K562 (cell line): ENCODE measurements around the gene ATP2A2.

ENCODE experiments used
- BRCA1 ChIP-seq, 2 experiments: fragments of 450-650 bp in 1 of 2; sonication (generic) in 1 of 2; formaldehyde crosslinking in 1 of 2; IDR thresholded peaks; 2 replicates each; pipeline versions ENCODE4 v1.5.0 to v1.6.1; 2017 to 2020; ENCODE audit warnings: mild to moderate bottlenecking in 1 of 2, missing genetic modification reagents in 1 of 2
- CBFA2T3 ChIP-seq: fragments of 450-650 bp; IDR thresholded peaks from 2 replicates; pipeline ENCODE4 v1.6.1; 2017
- FOS ChIP-seq: IDR thresholded peaks from 3 replicates; pipeline ENCODE4 v1.6.1; 2011; ENCODE audit not compliant: insufficient read length; ENCODE audit errors: extremely low read depth
- HNRNPL ChIP-seq: fragments of 200-400 bp; formaldehyde crosslinking; IDR thresholded peaks from 2 replicates; pipeline ENCODE4 v1.6.1; 2017; ENCODE audit warnings: low read depth, mild to moderate bottlenecking, low read length
- MXI1 ChIP-seq: IDR thresholded peaks from 2 replicates; pipeline ENCODE4 v1.6.1; 2011; ENCODE audit warnings: low read depth, mild to moderate bottlenecking, improper control_type of control experiment, low read length
- NFXL1 ChIP-seq: fragments of 450-650 bp; formaldehyde crosslinking; IDR thresholded peaks from 2 replicates; pipeline ENCODE4 v1.4.0; 2021; ENCODE audit warnings: mild to moderate bottlenecking
- PHF20 ChIP-seq: fragments of 450-650 bp; IDR thresholded peaks from 2 replicates; pipeline ENCODE4 v1.6.1; 2018; ENCODE audit not compliant: partially characterized antibody
- TCF7 ChIP-seq: sonication (generic); IDR thresholded peaks from 2 replicates; pipeline ENCODE4 v1.6.1; 2016; ENCODE audit warnings: antibody characterized with exemption, borderline replicate concordance
- YY1 ChIP-seq, 3 experiments: IDR thresholded peaks; 2 replicates each; pipeline ENCODE4 v1.6.1; 2011; ENCODE audit warnings: low read length in 2 of 3, mild to moderate bottlenecking in 2 of 3, moderate library complexity in 2 of 3, borderline replicate concordance in 1 of 3, control low read depth in 1 of 3, low read depth in 1 of 3; ENCODE audit not compliant: insufficient read depth in 3 of 3, insufficient replicate concordance in 2 of 3, control insufficient read depth in 1 of 3, insufficient read length in 1 of 3; ENCODE audit errors: extremely low read depth in 1 of 3
- ZNF316 ChIP-seq: fragments of 450-650 bp; IDR thresholded peaks from 2 replicates; pipeline ENCODE4 v1.6.1; 2016
- ZNF76 ChIP-seq: fragments of 250-450 bp; sonication (Bioruptor Pico); IDR thresholded peaks from 2 replicates; pipeline ENCODE4 v1.4.0; 2020; ENCODE audit warnings: mild to moderate bottlenecking, moderate library complexity, borderline replicate concordance
- TF ChIP-seq, protein P1 (sequence below): sonication (generic); formaldehyde crosslinking; IDR thresholded peaks from 2 replicates; pipeline ENCODE4 v1.8.0; 2022; ENCODE audit warnings: missing genetic modification reagents, mild to moderate bottlenecking, moderate library complexity, borderline replicate concordance
- TF ChIP-seq, protein P2 (sequence below), 3 experiments: IDR thresholded peaks in 2 of 3; conservative IDR thresholded peaks in 1 of 3; 2 replicates each; pipeline ENCODE4 v1.5.1; 2011 to 2012; ENCODE audit warnings: low read length in 3 of 3, mild to moderate bottlenecking in 3 of 3, control low read depth in 2 of 3, improper control_type of control experiment in 1 of 3, inconsistent platforms in 1 of 3, low read depth in 1 of 3, mixed read lengths in 1 of 3, moderate library complexity in 1 of 3; ENCODE audit not compliant: insufficient read depth in 2 of 3
- TF ChIP-seq, protein P3 (sequence below), 2 experiments: fragments of 450-650 bp in 1 of 2; sonication (generic) in 1 of 2; formaldehyde crosslinking in 1 of 2; IDR thresholded peaks in 1 of 2; conservative IDR thresholded peaks in 1 of 2; 2 replicates each; pipeline versions ENCODE4 v1.6.1 to v1.8.1; 2016 to 2023; ENCODE audit warnings: mild to moderate bottlenecking in 2 of 2, moderate library complexity in 2 of 2, inconsistent platforms in 1 of 2, missing genetic modification reagents in 1 of 2

GRCh38 chr12:110335481-110336045 is 54.5 kb downstream of the ATP2A2 start:
- no peak for TF ChIP-seq PHF20
- TF ChIP-seq, protein P1, sequence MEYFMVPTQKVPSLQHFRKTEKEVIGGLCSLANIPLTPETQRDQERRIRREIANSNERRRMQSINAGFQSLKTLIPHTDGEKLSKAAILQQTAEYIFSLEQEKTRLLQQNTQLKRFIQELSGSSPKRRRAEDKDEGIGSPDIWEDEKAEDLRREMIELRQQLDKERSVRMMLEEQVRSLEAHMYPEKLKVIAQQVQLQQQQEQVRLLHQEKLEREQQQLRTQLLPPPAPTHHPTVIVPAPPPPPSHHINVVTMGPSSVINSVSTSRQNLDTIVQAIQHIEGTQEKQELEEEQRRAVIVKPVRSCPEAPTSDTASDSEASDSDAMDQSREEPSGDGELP (CRISPR knock-in tag): no peak
- TF ChIP-seq, protein P2, sequence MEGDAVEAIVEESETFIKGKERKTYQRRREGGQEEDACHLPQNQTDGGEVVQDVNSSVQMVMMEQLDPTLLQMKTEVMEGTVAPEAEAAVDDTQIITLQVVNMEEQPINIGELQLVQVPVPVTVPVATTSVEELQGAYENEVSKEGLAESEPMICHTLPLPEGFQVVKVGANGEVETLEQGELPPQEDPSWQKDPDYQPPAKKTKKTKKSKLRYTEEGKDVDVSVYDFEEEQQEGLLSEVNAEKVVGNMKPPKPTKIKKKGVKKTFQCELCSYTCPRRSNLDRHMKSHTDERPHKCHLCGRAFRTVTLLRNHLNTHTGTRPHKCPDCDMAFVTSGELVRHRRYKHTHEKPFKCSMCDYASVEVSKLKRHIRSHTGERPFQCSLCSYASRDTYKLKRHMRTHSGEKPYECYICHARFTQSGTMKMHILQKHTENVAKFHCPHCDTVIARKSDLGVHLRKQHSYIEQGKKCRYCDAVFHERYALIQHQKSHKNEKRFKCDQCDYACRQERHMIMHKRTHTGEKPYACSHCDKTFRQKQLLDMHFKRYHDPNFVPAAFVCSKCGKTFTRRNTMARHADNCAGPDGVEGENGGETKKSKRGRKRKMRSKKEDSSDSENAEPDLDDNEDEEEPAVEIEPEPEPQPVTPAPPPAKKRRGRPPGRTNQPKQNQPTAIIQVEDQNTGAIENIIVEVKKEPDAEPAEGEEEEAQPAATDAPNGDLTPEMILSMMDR (IDR thresholded peaks at IDR 0.05 in 2 of 3, conservative IDR thresholded peaks at IDR 0.05 in 1 of 3; ENCODE audit: insufficient read depth in 2 of 3, low read depth in 1 of 3, low read length in 3 of 3): no peak
- no peak for TF ChIP-seq BRCA1 (IDR thresholded peaks at IDR 0.05)
- TF ChIP-seq BRCA1 (CRISPR knock-in tag; IDR thresholded peaks at IDR 0.05): no peak
- no peak for TF ChIP-seq TCF7
- TF ChIP-seq ZNF76 (CRISPR knock-in tag): no peak
- TF ChIP-seq NFXL1 (CRISPR knock-in tag): no peak
- TF ChIP-seq YY1 (IDR thresholded peaks at IDR 0.05; ENCODE audit: borderline replicate concordance in 1 of 3, control insufficient read depth in 1 of 3, extremely low read depth in 1 of 3, insufficient read depth in 3 of 3, insufficient read length in 1 of 3, insufficient replicate concordance in 2 of 3, low read depth in 1 of 3, low read length in 2 of 3): no peak
- TF ChIP-seq, protein P3, sequence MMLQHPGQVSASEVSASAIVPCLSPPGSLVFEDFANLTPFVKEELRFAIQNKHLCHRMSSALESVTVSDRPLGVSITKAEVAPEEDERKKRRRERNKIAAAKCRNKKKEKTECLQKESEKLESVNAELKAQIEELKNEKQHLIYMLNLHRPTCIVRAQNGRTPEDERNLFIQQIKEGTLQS (IDR thresholded peaks at IDR 0.05): no peak
- TF ChIP-seq, protein P3 (CRISPR knock-in tag; conservative IDR thresholded peaks at IDR 0.05): no peak
- no peak for TF ChIP-seq HNRNPL
- TF ChIP-seq CBFA2T3: no peak
- TF ChIP-seq ZNF316: no peak
- TF ChIP-seq MXI1: no peak
- no peak for TF ChIP-seq FOS
